CD4-positive, CD25-positive, alpha-beta regulatory T cell (primary cell): Measurements from ENCODE around the gene OPRM1. TPM values are rescaled to one million over a fixed set of nuclear protein-coding genes. Genes with fewer than 3 reads are reported as not detected.

Experiments used
- ATAC-seq, 2 donors: fragments of 150-1000 bp; cut with Tn5 transposase; one replicate each; pipeline ENCODE4 v1.10.0; 2021; ENCODE audit warnings: low read depth in 2 of 2, moderate number of reproducible peaks in 2 of 2, moderate library complexity in 1 of 2
- DNase-seq, 3 donors: peaks; one replicate each; pipeline versions ENCODE4 v3.0.0 to v3.0.0-alpha.2; 2012 to 2022; ENCODE audit warnings: mixed read lengths in 1 of 3
- H3K27ac ChIP-seq: one replicate; pipeline ENCODE4 v1.7.0; 2013; ENCODE audit warnings: mild to moderate bottlenecking, low read length; ENCODE audit not compliant: insufficient read depth, poor library complexity, severe bottlenecking
- H3K27me3 ChIP-seq: one replicate; pipeline ENCODE4 v1.7.0; 2013; ENCODE audit warnings: low read length; ENCODE audit not compliant: control insufficient read depth, insufficient read depth
- H3K36me3 ChIP-seq: one replicate; pipeline ENCODE4 v1.7.0; 2013; ENCODE audit warnings: mild to moderate bottlenecking, low read length, moderate library complexity; ENCODE audit not compliant: control insufficient read depth, insufficient read depth
- H3K4me1 ChIP-seq: 2 replicates; pipeline ENCODE4 v1.7.0; 2013; ENCODE audit warnings: mild to moderate bottlenecking, low read length; ENCODE audit not compliant: insufficient read depth, control insufficient read depth, poor library complexity, severe bottlenecking
- H3K4me3 ChIP-seq: one replicate; pipeline ENCODE4 v1.7.0; 2013; ENCODE audit warnings: low read depth, mild to moderate bottlenecking, low read length, moderate library complexity
- H3K9me3 ChIP-seq, 2 experiments: 1 replicate in 1 of 2; 2 replicates in 1 of 2; pipeline ENCODE4 v1.7.0; 2013; ENCODE audit warnings: low read length in 2 of 2, mild to moderate bottlenecking in 1 of 2, moderate library complexity in 1 of 2; ENCODE audit not compliant: control insufficient read depth in 2 of 2
- H3K27ac Mint-ChIP-seq, 3 donors: one replicate each; pipeline ENCODE4 v1.8.0; 2020 to 2022; ENCODE audit warnings: mild to moderate bottlenecking in 3 of 3, mixed read lengths in 3 of 3, moderate library complexity in 2 of 3
- H3K27me3 Mint-ChIP-seq: one replicate; pipeline ENCODE4 v1.8.0; 2022; ENCODE audit warnings: mild to moderate bottlenecking, mixed read lengths
- H3K36me3 Mint-ChIP-seq: one replicate; pipeline ENCODE4 v1.8.0; 2020; ENCODE audit warnings: mixed read lengths
- H3K4me1 Mint-ChIP-seq, 4 donors: one replicate each; pipeline ENCODE4 v1.8.0; 2020 to 2022; ENCODE audit warnings: mixed read lengths in 4 of 4, mild to moderate bottlenecking in 1 of 4
- H3K4me3 Mint-ChIP-seq, 4 donors: one replicate each; pipeline ENCODE4 v1.8.0; 2020 to 2022; ENCODE audit warnings: mild to moderate bottlenecking in 4 of 4, mixed read lengths in 4 of 4, moderate library complexity in 3 of 4
- H3K9me3 Mint-ChIP-seq, 7 donors: one replicate each; pipeline ENCODE4 v1.8.0; 2020 to 2022; ENCODE audit warnings: mixed read lengths in 7 of 7, mild to moderate bottlenecking in 3 of 7, moderate library complexity in 2 of 7
- polyA plus RNA-seq, 4 donors: library from polyadenylated mRNA; unstranded; fragments of 300-500 nt; fragmentation: Illumina TruSeq; gene quantifications; one replicate each; pipeline ENCODE4 v1.2.3, GENCODE V29; 2021
- total RNA-seq: library from RNA; stranded (reverse); gene quantifications from one replicate; pipeline ENCODE4 v1.2.3, GENCODE V29; 2022

OPRM1 gene
- total RNA-seq (not detected), polyA plus RNA-seq (not detected)

- H3K27me3 Mint-ChIP-seq = peaks cover 15% of the 10 kb centered on the region
- DNase-seq = peak in 1 of 3 donors; percentile 17
- Histone ChIP-seq H3K36me3 (no peaks in the 10 kb centered on the region), H3K4me3 (no peak within 1 kb of the TSS), H3K4me1 (no peaks in the 10 kb centered on the region), H3K27me3 (peaks cover 6% of the 10 kb centered on the region), H3K27ac (no peak within 1 kb of the TSS), H3K9me3 (no peaks in the 10 kb centered on the region)
- H3K27ac Mint-ChIP-seq = no peak within 1 kb of the TSS
- H3K36me3 Mint-ChIP-seq = no peaks in the 10 kb centered on the region
- H3K4me3 Mint-ChIP-seq = no peak within 1 kb of the TSS
- ATAC-seq = no peak
- no peaks in the 10 kb centered on the region for H3K4me1 Mint-ChIP-seq
- peaks cover 0 to 3% (median 0%) of the 10 kb centered on the region in 7 donors for H3K9me3 Mint-ChIP-seq
Measured at GRCh38 chr6:154039231-154039842, at the start of gene OPRM1. OPRM1 (plus strand) TSS chr6:154039240; CDS start chr6:154039545, 305 bp downstream.

GRCh38 chr6:153989989-153990388 is 49.1 kb upstream of the OPRM1 start:
- no peak overlapping the region for H3K27ac ChIP-seq
- ATAC-seq (no peak), DNase-seq (no peak)
- H3K27me3 Mint-ChIP-seq = peaks cover 16% of the 10 kb centered on the region
- no peaks in the 10 kb centered on the region for H3K36me3 ChIP-seq
- H3K4me3 Mint-ChIP-seq = no peak overlapping the region
- no peaks in the 10 kb centered on the region for H3K4me1 ChIP-seq
- no peaks in the 10 kb centered on the region for H3K27me3 ChIP-seq
- H3K36me3 Mint-ChIP-seq = no peaks in the 10 kb centered on the region
- H3K9me3 ChIP-seq = no peaks in the 10 kb centered on the region
- H3K9me3 Mint-ChIP-seq = peaks cover 0 to 3% (median 0%) of the 10 kb centered on the region in 7 donors
- no peak overlapping the region for H3K4me3 ChIP-seq
- no peak overlapping the region for H3K27ac Mint-ChIP-seq
- no peaks in the 10 kb centered on the region for H3K4me1 Mint-ChIP-seq

GRCh38 chr6:153994004-153994403 is 45.0 kb upstream of the OPRM1 start:
- Histone ChIP-seq H3K9me3 (no peaks in the 10 kb centered on the region), H3K4me1 (no peaks in the 10 kb centered on the region), H3K36me3 (no peaks in the 10 kb centered on the region), H3K27ac (no peak overlapping the region), H3K4me3 (no peak overlapping the region), H3K27me3 (no peaks in the 10 kb centered on the region)
- peaks cover 0 to 6% (median 0%) of the 10 kb centered on the region in 7 donors for H3K9me3 Mint-ChIP-seq
- H3K36me3 Mint-ChIP-seq = no peaks in the 10 kb centered on the region
- H3K27ac Mint-ChIP-seq = no peak overlapping the region
- peaks cover 13% of the 10 kb centered on the region for H3K27me3 Mint-ChIP-seq
- DNase-seq (no peak), ATAC-seq (no peak)
- no peaks in the 10 kb centered on the region for H3K4me1 Mint-ChIP-seq
- H3K4me3 Mint-ChIP-seq = no peak overlapping the region

- H3K27ac Mint-ChIP-seq = no peak overlapping the region
- H3K36me3 Mint-ChIP-seq = no peaks in the 10 kb centered on the region
- H3K9me3 Mint-ChIP-seq = peaks cover 0 to 6% (median 0%) of the 10 kb centered on the region in 7 donors
- H3K27ac ChIP-seq = no peak overlapping the region
- ATAC-seq = no peak
- H3K4me3 Mint-ChIP-seq = no peak overlapping the region
- H3K4me1 ChIP-seq = no peaks in the 10 kb centered on the region
- H3K9me3 ChIP-seq = no peaks in the 10 kb centered on the region
- H3K4me3 ChIP-seq = no peak overlapping the region
- no peaks in the 10 kb centered on the region for H3K4me1 Mint-ChIP-seq
- peaks cover 13% of the 10 kb centered on the region for H3K27me3 Mint-ChIP-seq
- no peak for DNase-seq
- no peaks in the 10 kb centered on the region for H3K36me3 ChIP-seq
- no peaks in the 10 kb centered on the region for H3K27me3 ChIP-seq
Measured at GRCh38 chr6:153994811-153995210, 44.2 kb upstream of the OPRM1 start.

- H3K9me3 Mint-ChIP-seq = peaks cover 0 to 4% (median 0%) of the 10 kb centered on the region in 7 donors
- no peaks in the 10 kb centered on the region for H3K4me1 Mint-ChIP-seq
- H3K4me3 Mint-ChIP-seq = no peak overlapping the region
- no peaks in the 10 kb centered on the region for H3K27me3 ChIP-seq
- no peak overlapping the region for H3K4me3 ChIP-seq
- H3K4me1 ChIP-seq = no peaks in the 10 kb centered on the region
- no peak overlapping the region for H3K27ac Mint-ChIP-seq
- H3K36me3 Mint-ChIP-seq = no peaks in the 10 kb centered on the region
- no peak overlapping the region for H3K27ac ChIP-seq
- peaks cover 6% of the 10 kb centered on the region for H3K27me3 Mint-ChIP-seq
- no peak for ATAC-seq
- no peak for DNase-seq
- no peaks in the 10 kb centered on the region for H3K9me3 ChIP-seq
- no peaks in the 10 kb centered on the region for H3K36me3 ChIP-seq
Measured at GRCh38 chr6:153997221-153997620, 41.8 kb upstream of the OPRM1 start.

- H3K27me3 Mint-ChIP-seq = peaks cover 4% of the 10 kb centered on the region
- H3K4me3 Mint-ChIP-seq = no peak overlapping the region
- no peak for ATAC-seq
- Histone ChIP-seq H3K4me3 (no peak overlapping the region), H3K27ac (no peak overlapping the region), H3K27me3 (no peaks in the 10 kb centered on the region), H3K4me1 (no peaks in the 10 kb centered on the region), H3K36me3 (no peaks in the 10 kb centered on the region), H3K9me3 (no peaks in the 10 kb centered on the region)
- H3K4me1 Mint-ChIP-seq = no peaks in the 10 kb centered on the region
- H3K9me3 Mint-ChIP-seq = peaks cover 0 to 4% (median 2%) of the 10 kb centered on the region in 7 donors
- H3K36me3 Mint-ChIP-seq = no peaks in the 10 kb centered on the region
- no peak overlapping the region for H3K27ac Mint-ChIP-seq
- DNase-seq = no peak
Measured at GRCh38 chr6:154001494-154002285, 37.4 kb upstream of the OPRM1 start.

GRCh38 chr6:154002894-154003293 is 36.1 kb upstream of the OPRM1 start:
- no peaks in the 10 kb centered on the region for H3K9me3 ChIP-seq
- H3K36me3 ChIP-seq = no peaks in the 10 kb centered on the region
- H3K27me3 Mint-ChIP-seq = peaks cover 4% of the 10 kb centered on the region
- H3K36me3 Mint-ChIP-seq = no peaks in the 10 kb centered on the region
- H3K27ac Mint-ChIP-seq = no peak overlapping the region
- no peak overlapping the region for H3K27ac ChIP-seq
- H3K27me3 ChIP-seq = no peaks in the 10 kb centered on the region
- ATAC-seq (no peak), DNase-seq (no peak)
- H3K4me1 ChIP-seq = no peaks in the 10 kb centered on the region
- H3K4me1 Mint-ChIP-seq = no peaks in the 10 kb centered on the region
- peaks cover 0 to 6% (median 3%) of the 10 kb centered on the region in 7 donors for H3K9me3 Mint-ChIP-seq
- no peak overlapping the region for H3K4me3 ChIP-seq
- H3K4me3 Mint-ChIP-seq = no peak overlapping the region
